Common myeloid progenitor, CD34-positive (primary cell): ENCODE results near the gene ERGIC1.

ENCODE experiments used
- CTCF ChIA-PET: fragments of 350-600 bp; sonication (Branson Sonifier 250); formaldehyde crosslinking; loops from one replicate; lab custom pipeline; 2021; ENCODE audit warnings: antibody characterized with exemption; lab: Charles Lee
- POLR2A ChIA-PET: fragments of 350-600 bp; sonication (Branson Sonifier 250); formaldehyde crosslinking; loops from one replicate; lab custom pipeline; 2021; ENCODE audit warnings: antibody characterized with exemption; lab: Charles Lee
- DNase-seq, 3 donors: peaks; one replicate each; pipeline versions ENCODE4 v3.0.0 to v3.0.0-alpha.2; 2013
- H3K27ac ChIP-seq, 2 experiments: 1 replicate in 1 of 2; 2 replicates in 1 of 2; pipeline ENCODE4 v1.7.0; 2013; ENCODE audit warnings: inconsistent platforms in 2 of 2, low read length in 2 of 2, mild to moderate bottlenecking in 2 of 2, low read depth in 1 of 2, moderate library complexity in 1 of 2; ENCODE audit not compliant: severe bottlenecking in 2 of 2, insufficient read depth in 1 of 2, poor library complexity in 1 of 2
- H3K27me3 ChIP-seq, 5 experiments: replicated peaks in 2 of 5; 1 replicate in 3 of 5; 2 replicates in 2 of 5; pipeline versions ENCODE4 v1.6.1 to v1.7.0; 2013; ENCODE audit warnings: low read length in 4 of 5, mild to moderate bottlenecking in 2 of 5, moderate library complexity in 2 of 5, inconsistent platforms in 1 of 5; ENCODE audit not compliant: insufficient read depth in 5 of 5, control insufficient read depth in 4 of 5
- H3K36me3 ChIP-seq, 4 experiments: 1 replicate in 2 of 4; 2 replicates in 2 of 4; pipeline versions ENCODE4 v1.6.1 to v1.7.0; 2013; ENCODE audit warnings: low read length in 3 of 4, control low read depth in 1 of 4, mild to moderate bottlenecking in 1 of 4; ENCODE audit not compliant: control insufficient read depth in 4 of 4, insufficient read depth in 4 of 4
- H3K4me1 ChIP-seq, 4 experiments: 1 replicate in 3 of 4; 2 replicates in 1 of 4; pipeline versions ENCODE4 v1.6.1 to v1.7.1; 2013; ENCODE audit warnings: low read length in 3 of 4, mild to moderate bottlenecking in 3 of 4, control low read depth in 1 of 4, inconsistent platforms in 1 of 4, moderate library complexity in 1 of 4; ENCODE audit not compliant: control insufficient read depth in 4 of 4, insufficient read depth in 4 of 4; ENCODE audit errors: control extremely low read depth in 1 of 4
- H3K4me3 ChIP-seq, 7 experiments: 1 replicate in 4 of 7; 2 replicates in 3 of 7; pipeline versions ENCODE4 v1.5.1 to v1.7.0; 2013; ENCODE audit warnings: mild to moderate bottlenecking in 7 of 7, low read length in 6 of 7, moderate library complexity in 6 of 7, inconsistent platforms in 2 of 7, low read depth in 2 of 7, control low read depth in 1 of 7; ENCODE audit not compliant: insufficient read depth in 4 of 7, control insufficient read depth in 1 of 7; ENCODE audit errors: extremely low read depth in 1 of 7
- H3K9me3 ChIP-seq, 5 experiments: 1 replicate in 4 of 5; 2 replicates in 1 of 5; pipeline versions ENCODE4 v1.6.1 to v1.7.1; 2013; ENCODE audit warnings: low read length in 4 of 5, mild to moderate bottlenecking in 2 of 5, inconsistent platforms in 1 of 5, low read depth in 1 of 5, moderate library complexity in 1 of 5; ENCODE audit not compliant: control insufficient read depth in 4 of 5, insufficient read depth in 2 of 5; ENCODE audit errors: control extremely low read depth in 1 of 5
- WGBS: methylation state at CpG from one replicate; pipeline ENCODE4 v1.1.5; 2013; ENCODE audit not compliant: insufficient coverage; 5-methylcytosine and 5-hydroxymethylcytosine counted together

The ERGIC1 gene

GRCh38 chr5:172855597-172856292 is 21.7 kb downstream of the ERGIC1 start:
- H3K4me3 ChIP-seq, result no peak overlapping the region
- no peaks in the 10 kb centered on the region for H3K9me3 ChIP-seq
- CTCF ChIA-PET, result interaction anchor here (0.7 kb wide), 1 partner anchor 11 kb away, joined by 3 read pairs; no protein-coding TSS in a partner anchor
- no peaks in the 10 kb centered on the region for H3K27me3 ChIP-seq
- no peak for DNase-seq
- H3K36me3 ChIP-seq, result peaks cover 0 to 46% (median 31%) of the 10 kb centered on the region in 4 experiments
- peaks cover 9 to 43% (median 34%) of the 10 kb centered on the region in 4 experiments for H3K4me1 ChIP-seq
- H3K27ac ChIP-seq, result peak overlapping the region in 1 of 2 experiments; percentile 46
- POLR2A ChIA-PET, result no interaction called here
- 96% methylated on average over 17 of the region's 18 CpGs for WGBS

GRCh38 chr5:172856336-172856735 is 22.3 kb downstream of the ERGIC1 start:
- ChIA-PET POLR2A (no interaction called here), CTCF (interaction anchor here (0.7 to 1.2 kb wide), 3 partner anchors 10 to 55 kb away, joined by 3 read pairs; no protein-coding TSS in a partner anchor)
- Histone ChIP-seq H3K27me3 (no peaks in the 10 kb centered on the region), H3K9me3 (no peaks in the 10 kb centered on the region), H3K27ac (peak overlapping the region in 1 of 2 experiments; percentile 46), H3K36me3 (peaks cover 0 to 46% (median 31%) of the 10 kb centered on the region in 4 experiments), H3K4me1 (peaks cover 8 to 45% (median 32%) of the 10 kb centered on the region in 4 experiments), H3K4me3 (no peak overlapping the region)
- WGBS, result 100% methylated on average over 2 of the region's 4 CpGs
- DNase-seq, result no peak

DNA sequence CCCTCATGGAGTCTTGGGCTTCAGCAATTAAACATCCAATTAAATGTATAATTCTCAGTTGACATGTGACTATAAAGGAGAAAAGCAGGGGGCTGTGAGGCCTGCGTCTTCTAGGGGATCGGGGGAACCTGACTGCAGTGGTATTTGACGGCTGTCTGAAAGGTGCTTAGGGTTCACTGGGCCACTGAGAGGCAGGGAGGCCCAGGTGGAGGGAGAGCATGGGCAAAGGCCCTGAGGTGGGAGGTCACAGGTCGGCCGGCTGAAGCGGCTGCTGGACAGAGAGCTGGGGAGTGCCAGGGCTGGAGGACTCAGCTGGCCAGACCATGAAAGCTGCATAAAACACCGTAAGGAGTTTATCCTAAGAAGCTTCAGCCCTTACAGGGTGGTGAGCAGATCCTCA is 23.9 kb downstream of the ERGIC1 start:
- ChIA-PET CTCF (interaction anchor here (1.0 to 2.2 kb wide), 4 partner anchors 12 to 144 kb away, joined by 3 to 9 read pairs (median 6); no protein-coding TSS in a partner anchor), POLR2A (no interaction called here)

GRCh38 chr5:172858511-172858989 is 24.5 kb downstream of the ERGIC1 start:
- Histone ChIP-seq H3K4me1 (peaks cover 0 to 27% (median 17%) of the 10 kb centered on the region in 4 experiments), H3K9me3 (no peaks in the 10 kb centered on the region), H3K4me3 (no peak overlapping the region), H3K27me3 (no peaks in the 10 kb centered on the region), H3K27ac (peak overlapping the region in 1 of 2 experiments; percentile 36), H3K36me3 (peaks cover 0 to 49% (median 28%) of the 10 kb centered on the region in 4 experiments)
- no peak for DNase-seq
- 92% methylated on average over 12 of the region's 12 CpGs for WGBS
- ChIA-PET POLR2A (no interaction called here), CTCF (interaction anchor here (0.7 to 2.2 kb wide), 8 partner anchors 11 to 144 kb away, joined by 3 to 9 read pairs (median 4); no protein-coding TSS in a partner anchor)

More for the DNA sequence above, 23.9 kb downstream of the ERGIC1 start:
- Histone ChIP-seq H3K27me3 (no peaks in the 10 kb centered on the region), H3K4me1 (peaks cover 0 to 32% (median 23%) of the 10 kb centered on the region in 4 experiments), H3K4me3 (no peak overlapping the region), H3K9me3 (no peaks in the 10 kb centered on the region), H3K27ac (peak overlapping the region in 1 of 2 experiments; percentile 36), H3K36me3 (peaks cover 0 to 50% (median 28%) of the 10 kb centered on the region in 4 experiments)
- 89% methylated on average over 5 of the region's 7 CpGs for WGBS
- no peak for DNase-seq

DNA sequence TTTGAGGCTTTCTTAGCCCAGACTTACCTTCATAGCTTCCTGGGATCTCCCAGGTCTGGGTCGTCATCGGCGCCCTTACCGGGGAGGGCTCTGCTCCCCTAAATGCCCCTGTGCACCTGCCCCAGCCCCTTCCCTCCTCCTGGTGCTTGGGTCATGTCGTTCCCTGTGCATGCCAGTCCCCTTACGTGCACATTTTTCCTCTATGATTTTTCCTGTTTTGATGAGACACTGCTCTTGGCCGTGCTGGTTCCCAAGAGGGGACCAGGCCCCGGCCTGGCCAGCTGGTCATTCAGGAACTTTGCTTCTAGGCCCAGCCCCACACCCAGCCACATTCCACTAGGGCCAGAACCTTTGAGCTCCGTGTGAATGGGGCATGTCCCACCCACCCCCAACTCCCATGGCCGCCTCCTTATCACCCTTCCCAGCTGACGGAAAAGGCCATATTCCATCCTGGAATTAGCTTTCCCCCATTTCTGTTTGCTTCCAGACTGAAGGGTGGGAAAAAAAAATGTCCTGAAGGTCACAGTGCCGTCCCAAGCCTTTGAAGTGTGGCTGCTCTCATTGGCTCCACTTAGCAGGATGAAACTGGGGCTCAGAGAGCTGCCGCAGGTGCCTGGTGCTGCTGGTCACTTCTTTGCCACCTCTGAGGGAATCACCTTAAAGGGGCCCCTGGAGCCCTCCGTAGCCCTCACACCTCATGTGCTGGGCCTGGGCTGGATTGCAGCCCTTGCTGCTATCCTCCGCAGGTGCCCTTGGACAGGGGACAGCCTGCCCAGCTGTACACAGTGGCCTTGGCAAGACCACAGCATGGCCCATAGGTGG is 25.1 kb downstream of the ERGIC1 start:
- Histone ChIP-seq H3K36me3 (peaks cover 0 to 49% (median 28%) of the 10 kb centered on the region in 4 experiments), H3K9me3 (no peaks in the 10 kb centered on the region), H3K27ac (peak overlapping the region in 1 of 2 experiments; percentile 8), H3K27me3 (no peaks in the 10 kb centered on the region), H3K4me3 (no peak overlapping the region), H3K4me1 (peaks cover 0 to 27% (median 13%) of the 10 kb centered on the region in 4 experiments)
- DNase-seq, result no peak
- POLR2A ChIA-PET, result no interaction called here
- CTCF ChIA-PET, result interaction anchor here (0.7 to 2.2 kb wide), 10 partner anchors 11 to 145 kb away, joined by 3 to 9 read pairs (median 4); no protein-coding TSS in a partner anchor
- WGBS, result 92% methylated on average over 15 of the region's 15 CpGs

DNA sequence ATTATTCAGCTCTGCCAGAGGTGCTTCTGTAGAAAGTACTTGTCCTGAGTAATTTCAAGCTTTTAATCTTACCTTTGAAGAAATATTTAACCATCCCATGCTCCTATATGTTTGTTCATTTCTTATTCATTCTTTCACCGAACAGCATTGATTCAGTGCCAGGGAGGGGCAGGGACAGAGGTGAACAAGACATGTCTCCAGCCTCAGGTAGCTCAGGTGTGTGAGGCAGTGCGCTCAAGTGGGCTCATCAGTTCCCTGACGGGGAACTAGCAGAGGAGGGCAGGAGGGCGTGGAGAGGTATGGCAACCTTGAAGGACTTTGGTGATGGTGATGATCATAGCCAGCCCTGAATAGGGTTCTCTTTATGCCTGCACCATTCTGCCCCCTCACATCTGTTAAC is 25.9 kb downstream of the ERGIC1 start:
- POLR2A ChIA-PET, result interaction anchor here (1.4 kb wide), 1 partner anchor 10 kb away, joined by 3 read pairs; no protein-coding TSS in a partner anchor
- Histone ChIP-seq H3K36me3 (peaks cover 0 to 42% (median 27%) of the 10 kb centered on the region in 4 experiments), H3K9me3 (no peaks in the 10 kb centered on the region), H3K27me3 (no peaks in the 10 kb centered on the region), H3K27ac (peak overlapping the region in 1 of 2 experiments; percentile 8), H3K4me3 (no peak overlapping the region), H3K4me1 (peaks cover 0 to 24% (median 12%) of the 10 kb centered on the region in 4 experiments)
- CTCF ChIA-PET, result interaction anchor here (0.9 to 2.2 kb wide), 5 partner anchors 10 to 146 kb away, joined by 4 to 9 read pairs (median 6); no protein-coding TSS in a partner anchor
- no peak for DNase-seq
- 94% methylated on average over 4 of the region's 4 CpGs for WGBS
